HepG2 (cell line): ENCODE results near the gene TP53TG5. TPM values are rescaled to one million over a fixed set of nuclear protein-coding genes. Genes with fewer than 3 reads are reported as not detected.

Experiments
- AGO1 ChIP-seq: fragments of 200-400 bp; formaldehyde crosslinking; IDR thresholded peaks from 2 replicates; pipeline ENCODE4 v1.6.1; 2017; ENCODE audit warnings: mild to moderate bottlenecking, low read depth, low read length, moderate library complexity; ENCODE audit not compliant: poor library complexity, severe bottlenecking
- ERF ChIP-seq: IDR thresholded peaks from 2 replicates; pipeline ENCODE4 v1.6.1; 2018; ENCODE audit warnings: missing biosample characterization, missing genetic modification reagents
- MIER2 ChIP-seq: IDR thresholded peaks from 2 replicates; pipeline ENCODE4 v1.6.1; 2016; ENCODE audit warnings: missing biosample characterization, missing genetic modification reagents
- MLXIP ChIP-seq: sonication (generic); formaldehyde crosslinking; IDR thresholded peaks from 2 replicates; pipeline ENCODE4 v1.9.0; 2021; ENCODE audit warnings: missing genetic modification reagents, borderline replicate concordance
- REL ChIP-seq: sonication (generic); formaldehyde crosslinking; conservative IDR thresholded peaks from 2 replicates; pipeline ENCODE4 v1.8.0; 2022; ENCODE audit warnings: mild to moderate bottlenecking, missing genetic modification reagents, moderate library complexity
- TBX3 ChIP-seq: fragments of 450-650 bp; IDR thresholded peaks from 2 replicates; pipeline ENCODE4 v1.6.1; 2017; ENCODE audit warnings: antibody characterized with exemption, mild to moderate bottlenecking, inconsistent platforms, borderline replicate concordance
- ZKSCAN8 ChIP-seq: IDR thresholded peaks from 2 replicates; pipeline ENCODE4 v1.6.1; 2016; ENCODE audit warnings: borderline replicate concordance, missing genetic modification reagents, missing compliant biosample characterization
- ZNF646 ChIP-seq: sonication (generic); formaldehyde crosslinking; IDR thresholded peaks from 2 replicates; pipeline ENCODE4 v1.9.0; 2021; ENCODE audit warnings: mild to moderate bottlenecking, missing genetic modification reagents
- ZNF672 ChIP-seq: sonication (generic); formaldehyde crosslinking; IDR thresholded peaks from 2 replicates; pipeline ENCODE4 v1.8.1; 2022; ENCODE audit warnings: missing genetic modification reagents
- ZNF766 ChIP-seq: sonication (generic); formaldehyde crosslinking; IDR thresholded peaks from 2 replicates; pipeline ENCODE4 v1.5.0; 2020; ENCODE audit warnings: missing genetic modification reagents, borderline replicate concordance
- polyA plus RNA-seq, 8 experiments: library from polyadenylated mRNA; depleted of rRNA in 3 of 8; stranded (reverse) in 7 of 8; unstranded in 1 of 8; fragments of >200 nt; fragmentation: Illumina TruSeq in 4 of 8; extraction: Trizol in 4 of 8; gene quantifications; 2 replicates each; pipeline versions ENCODE4 v1.2.1 to v1.2.3, GENCODE V29; 2011 to 2016; ENCODE audit warnings: low read depth in 4 of 8, missing spikeins in 1 of 8, mixed read lengths in 1 of 8; ENCODE audit not compliant: insufficient read depth in 1 of 8
- total RNA-seq, 5 experiments: library from RNA; depleted of rRNA; stranded (reverse); fragments of >200 nt; fragmentation: Illumina TruSeq; extraction: Trizol; gene quantifications; 2 replicates each; pipeline ENCODE4 v1.2.3, GENCODE V29; 2016; ENCODE audit warnings: low read depth in 1 of 5
- TF ChIP-seq, protein P1 (sequence below): sonication (generic); formaldehyde crosslinking; IDR thresholded peaks from 2 replicates; pipeline ENCODE4 v1.5.1; 2020; ENCODE audit warnings: missing genetic modification reagents, mild to moderate bottlenecking, borderline replicate concordance
- TF ChIP-seq, protein P2 (sequence below): sonication (generic); formaldehyde crosslinking; IDR thresholded peaks from 2 replicates; pipeline ENCODE4 v1.4.0; 2020; ENCODE audit warnings: missing genetic modification reagents, borderline replicate concordance

TP53TG5 gene
- total and polyA plus RNA-seq, 2 of the 13 experiments (the other 11 are each of a cell fraction or from before 2014, with no cell fraction given): 0.11 TPM; not detected in 1

DNA sequence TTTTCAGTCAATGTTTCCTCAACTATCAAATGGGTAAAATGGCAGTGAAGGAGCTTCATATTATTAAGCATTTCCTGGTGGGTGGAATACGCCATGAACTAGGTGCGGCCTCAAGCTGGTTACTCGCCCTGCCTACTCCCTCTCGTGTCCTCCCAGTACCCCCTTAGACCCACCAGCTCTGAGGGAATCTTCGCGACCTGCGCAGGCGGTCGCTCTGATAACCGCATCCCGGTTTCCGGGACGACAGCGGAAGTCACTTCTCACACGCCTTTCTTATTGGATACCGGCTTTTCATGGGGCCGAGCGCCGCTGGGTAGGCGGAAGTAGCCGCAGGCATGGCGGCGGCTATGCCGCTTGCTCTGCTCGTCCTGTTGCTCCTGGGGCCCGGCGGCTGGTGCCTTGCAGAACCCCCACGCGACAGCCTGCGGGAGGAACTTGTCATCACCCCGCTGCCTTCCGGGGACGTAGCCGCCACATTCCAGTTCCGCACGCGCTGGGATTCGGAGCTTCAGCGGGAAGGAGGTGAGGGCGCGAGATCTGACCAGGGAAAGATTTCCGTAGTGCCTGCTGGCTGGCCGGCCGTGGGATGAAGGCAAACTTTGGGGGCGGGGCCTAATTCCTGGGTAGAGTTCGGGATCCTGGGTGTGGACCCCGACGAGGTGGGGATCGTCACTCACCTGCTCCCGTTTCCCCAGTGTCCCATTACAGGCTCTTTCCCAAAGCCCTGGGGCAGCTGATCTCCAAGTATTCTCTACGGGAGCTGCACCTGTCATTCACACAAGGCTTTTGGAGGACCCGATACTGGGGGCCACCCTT, 37.9 kb upstream of the TP53TG5 start, which contains the start of gene PIGT (continued):
- TF ChIP-seq ZNF646 (CRISPR knock-in tag): no peak
- peak; percentile 75; the same call in 1 of the 2 replicates for TF ChIP-seq MLXIP (CRISPR knock-in tag)
- TF ChIP-seq, protein P1, sequence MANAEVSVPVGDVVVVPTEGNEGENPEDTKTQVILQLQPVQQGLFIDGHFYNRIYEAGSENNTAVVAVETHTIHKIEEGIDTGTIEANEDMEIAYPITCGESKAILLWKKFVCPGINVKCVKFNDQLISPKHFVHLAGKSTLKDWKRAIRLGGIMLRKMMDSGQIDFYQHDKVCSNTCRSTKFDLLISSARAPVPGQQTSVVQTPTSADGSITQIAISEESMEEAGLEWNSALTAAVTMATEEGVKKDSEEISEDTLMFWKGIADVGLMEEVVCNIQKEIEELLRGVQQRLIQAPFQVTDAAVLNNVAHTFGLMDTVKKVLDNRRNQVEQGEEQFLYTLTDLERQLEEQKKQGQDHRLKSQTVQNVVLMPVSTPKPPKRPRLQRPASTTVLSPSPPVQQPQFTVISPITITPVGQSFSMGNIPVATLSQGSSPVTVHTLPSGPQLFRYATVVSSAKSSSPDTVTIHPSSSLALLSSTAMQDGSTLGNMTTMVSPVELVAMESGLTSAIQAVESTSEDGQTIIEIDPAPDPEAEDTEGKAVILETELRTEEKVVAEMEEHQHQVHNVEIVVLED: peak; percentile 82
- TF ChIP-seq REL (CRISPR knock-in tag): peak; percentile 86
- TF ChIP-seq ERF (CRISPR knock-in tag): peak; percentile 95
- peak; percentile 68 for TF ChIP-seq MIER2 (CRISPR knock-in tag)
- TF ChIP-seq ZKSCAN8 (CRISPR knock-in tag): no peak
- peak; percentile 77 for TF ChIP-seq AGO1
- TF ChIP-seq, protein P2, sequence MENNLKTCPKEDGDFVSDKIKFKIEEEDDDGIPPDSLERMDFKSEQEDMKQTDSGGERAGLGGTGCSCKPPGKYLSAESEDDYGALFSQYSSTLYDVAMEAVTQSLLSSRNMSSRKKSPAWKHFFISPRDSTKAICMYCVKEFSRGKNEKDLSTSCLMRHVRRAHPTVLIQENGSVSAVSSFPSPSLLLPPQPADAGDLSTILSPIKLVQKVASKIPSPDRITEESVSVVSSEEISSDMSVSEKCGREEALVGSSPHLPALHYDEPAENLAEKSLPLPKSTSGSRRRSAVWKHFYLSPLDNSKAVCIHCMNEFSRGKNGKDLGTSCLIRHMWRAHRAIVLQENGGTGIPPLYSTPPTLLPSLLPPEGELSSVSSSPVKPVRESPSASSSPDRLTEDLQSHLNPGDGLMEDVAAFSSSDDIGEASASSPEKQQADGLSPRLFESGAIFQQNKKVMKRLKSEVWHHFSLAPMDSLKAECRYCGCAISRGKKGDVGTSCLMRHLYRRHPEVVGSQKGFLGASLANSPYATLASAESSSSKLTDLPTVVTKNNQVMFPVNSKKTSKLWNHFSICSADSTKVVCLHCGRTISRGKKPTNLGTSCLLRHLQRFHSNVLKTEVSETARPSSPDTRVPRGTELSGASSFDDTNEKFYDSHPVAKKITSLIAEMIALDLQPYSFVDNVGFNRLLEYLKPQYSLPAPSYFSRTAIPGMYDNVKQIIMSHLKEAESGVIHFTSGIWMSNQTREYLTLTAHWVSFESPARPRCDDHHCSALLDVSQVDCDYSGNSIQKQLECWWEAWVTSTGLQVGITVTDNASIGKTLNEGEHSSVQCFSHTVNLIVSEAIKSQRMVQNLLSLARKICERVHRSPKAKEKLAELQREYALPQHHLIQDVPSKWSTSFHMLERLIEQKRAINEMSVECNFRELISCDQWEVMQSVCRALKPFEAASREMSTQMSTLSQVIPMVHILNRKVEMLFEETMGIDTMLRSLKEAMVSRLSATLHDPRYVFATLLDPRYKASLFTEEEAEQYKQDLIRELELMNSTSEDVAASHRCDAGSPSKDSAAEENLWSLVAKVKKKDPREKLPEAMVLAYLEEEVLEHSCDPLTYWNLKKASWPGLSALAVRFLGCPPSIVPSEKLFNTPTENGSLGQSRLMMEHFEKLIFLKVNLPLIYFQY (CRISPR knock-in tag): 0 out of 2 replicates have a peak, but pooled peaks have one; percentile 59
- TF ChIP-seq ZNF766 (CRISPR knock-in tag): peak; percentile 91
- peak; percentile 17; the same call in 1 of the 2 replicates for TF ChIP-seq TBX3
- no peak for TF ChIP-seq ZNF672
